Measurements from ENCODE around the gene AKR1C2. TPM values are rescaled to one million over a fixed set of nuclear protein-coding genes. Genes with fewer than 3 reads are reported as not detected.

AKR1C2 gene
- total RNA-seq, 1 experiment from 2014 or later, result 115 TPM

Other genes with a start within 250 kb of the AKR1C2 start
- gene AKR1E2, start 177.7 kb downstream of the AKR1C2 start, total RNA-seq (2014; rRNA removed; shearing (Covaris generic)), result not detected in 2 replicates
- 238 and 248 TPM in 2 replicates for gene AKR1C1, start 40.4 kb downstream of the AKR1C2 start, total RNA-seq (2014; rRNA removed; shearing (Covaris generic))
- gene AKR1C3, start 90.6 kb upstream of the AKR1C2 start, total RNA-seq (2014; rRNA removed; shearing (Covaris generic)), result 80.8 and 92.2 TPM in 2 replicates
- 0.08 and 0.12 TPM in 2 replicates for gene AKR1C8, start 181.3 kb upstream of the AKR1C2 start, total RNA-seq (2014; rRNA removed; shearing (Covaris generic))
- gene AKR1C4, start 193.0 kb upstream of the AKR1C2 start, total RNA-seq (2014; rRNA removed; shearing (Covaris generic)), result not detected in 2 replicates

Measured in H4 (cell line).